Spinal cord (tissue), 10 donors: Measurements from ENCODE around the gene UGT2A3. TPM values are rescaled to one million over a fixed set of nuclear protein-coding genes. Genes with fewer than 3 reads are reported as not detected.

Experiments
- DNase-seq, 6 donors: peaks; one replicate each; pipeline versions ENCODE4 v3.0.0 to v3.0.0-alpha.2; 2013 to 2015; ENCODE audit warnings: low spot score in 6 of 6, low read depth in 4 of 6
- H3K27ac ChIP-seq: one replicate; pipeline ENCODE4 v1.5.1; 2013; ENCODE audit warnings: low read depth, low read length, control low read depth
- H3K27me3 ChIP-seq: one replicate; pipeline ENCODE4 v1.6.1; 2013; ENCODE audit warnings: low read length; ENCODE audit not compliant: control insufficient read depth, insufficient read depth
- H3K36me3 ChIP-seq: one replicate; pipeline ENCODE4 v1.6.1; 2013; ENCODE audit warnings: low read length; ENCODE audit not compliant: control insufficient read depth, insufficient read depth
- H3K4me1 ChIP-seq: one replicate; pipeline ENCODE4 v1.6.1; 2013; ENCODE audit warnings: low read length; ENCODE audit not compliant: control insufficient read depth, insufficient read depth
- H3K4me3 ChIP-seq: one replicate; pipeline ENCODE4 v1.5.1; 2013; ENCODE audit warnings: low read depth, low read length, control low read depth
- H3K9me3 ChIP-seq: one replicate; pipeline ENCODE4 v1.6.1; 2013; ENCODE audit warnings: low read length; ENCODE audit not compliant: control insufficient read depth, insufficient read depth
- WGBS: methylation state at CpG from one replicate; pipeline ENCODE4 v1.1.5; 2013; ENCODE audit warnings: missing lambda C conversion rate; ENCODE audit not compliant: insufficient coverage; 5-methylcytosine and 5-hydroxymethylcytosine counted together
- long read RNA-seq, 4 donors: transcript quantifications; one replicate each; lab custom pipeline, GENCODE V29; 2026
- polyA plus RNA-seq, 2 donors: library from polyadenylated mRNA; unstranded; fragments of 120-200 nt; gene quantifications; one replicate each; pipeline ENCODE4 v1.2.1, GENCODE V29; 2013; ENCODE audit not compliant: insufficient read length in 2 of 2
- total RNA-seq, 2 donors: library from RNA; depleted of rRNA in 1 of 2; stranded (reverse); fragments of 120-200 nt in 1 of 2; fragments of >200 nt in 1 of 2; gene quantifications; one replicate each; pipeline versions ENCODE4 v1.2.3 to v1.2.4, GENCODE V29; 2013 to 2014
- donor health status: healthy.

UGT2A3 gene
- total RNA-seq (not detected), polyA plus RNA-seq (under 1 TPM; 0.21 to 0.29 TPM)
- long read RNA-seq, donor 1, result 0 reads
- long read RNA-seq, donor 2, result 0 reads
- long read RNA-seq, donor 3, partial matches to known transcripts, result 0 of 1 reads
- long read RNA-seq, donor 3, other reads (novel, unspliced or antisense), result 0 of 1 reads
- long read RNA-seq, donor 4, partial matches to known transcripts, result 28 of 30 reads
- long read RNA-seq, donor 4, other reads (novel, unspliced or antisense), result 0 of 30 reads

GRCh38 chr4:68951078-68951805 lies at the start of gene UGT2A3:
UGT2A3 (minus strand) TSS chr4:68951804; CDS start chr4:68951760, 44 bp downstream.
- no peak within 1 kb of the TSS for H3K27ac ChIP-seq
- H3K9me3 ChIP-seq, result no peaks in the 10 kb centered on the region
- no peak within 1 kb of the TSS for H3K4me3 ChIP-seq
- 86% methylated on average over 2 of the region's 5 CpGs for WGBS
- DNase-seq, result no peak
- H3K36me3 ChIP-seq, result no peaks in the 10 kb centered on the region
- no peaks in the 10 kb centered on the region for H3K4me1 ChIP-seq
- no peaks in the 10 kb centered on the region for H3K27me3 ChIP-seq

- no peaks in the 10 kb centered on the region for H3K9me3 ChIP-seq
- H3K4me1 ChIP-seq, result peaks cover 4% of the 10 kb centered on the region
- H3K27me3 ChIP-seq, result no peaks in the 10 kb centered on the region
- DNase-seq, result no peak
- no peaks in the 10 kb centered on the region for H3K36me3 ChIP-seq
- H3K4me3 ChIP-seq, result no peak overlapping the region
- WGBS, result 100% methylated on average over 1 of the region's 3 CpGs
- H3K27ac ChIP-seq, result no peak overlapping the region
These were observed 45.4 kb upstream of the UGT2A3 start for GRCh38 chr4:68997040-68997439.

- H3K27ac ChIP-seq, result no peak overlapping the region
- peaks cover 4% of the 10 kb centered on the region for H3K4me1 ChIP-seq
- no peaks in the 10 kb centered on the region for H3K36me3 ChIP-seq
- H3K4me3 ChIP-seq, result no peak overlapping the region
- no peaks in the 10 kb centered on the region for H3K9me3 ChIP-seq
- no peaks in the 10 kb centered on the region for H3K27me3 ChIP-seq
- no peak for DNase-seq
- no CpG with 5 or more reads among the region's 2 CpGs for WGBS
These were observed 43.7 kb upstream of the UGT2A3 start for GRCh38 chr4:68995292-68995691.

- Histone ChIP-seq H3K36me3 (no peaks in the 10 kb centered on the region), H3K4me1 (no peaks in the 10 kb centered on the region), H3K9me3 (no peaks in the 10 kb centered on the region), H3K4me3 (no peak overlapping the region), H3K27me3 (no peaks in the 10 kb centered on the region), H3K27ac (no peak overlapping the region)
- no CpG with 5 or more reads among the region's 2 CpGs for WGBS
- no peak for DNase-seq
These were observed 35.4 kb upstream of the UGT2A3 start for GRCh38 chr4:68987007-68987406.

GRCh38 chr4:68985442-68985841 lies 33.8 kb upstream of the UGT2A3 start:
- WGBS, result no CpG with 5 or more reads among the region's 1 CpG
- H3K27ac ChIP-seq, result no peak overlapping the region
- no peak overlapping the region for H3K4me3 ChIP-seq

GRCh38 chr4:68984947-68985346 lies 33.3 kb upstream of the UGT2A3 start:
- H3K4me3 ChIP-seq, result no peak overlapping the region
- no peaks in the 10 kb centered on the region for H3K27me3 ChIP-seq
- no peaks in the 10 kb centered on the region for H3K4me1 ChIP-seq
- no peak overlapping the region for H3K27ac ChIP-seq
- no peak for DNase-seq
- no peaks in the 10 kb centered on the region for H3K36me3 ChIP-seq
- no CpG with 5 or more reads among the region's 2 CpGs for WGBS
- H3K9me3 ChIP-seq, result no peaks in the 10 kb centered on the region

More at GRCh38 chr4:68985442-68985841, 33.8 kb upstream of the UGT2A3 start:
- H3K4me1 ChIP-seq, result no peaks in the 10 kb centered on the region
- DNase-seq, result no peak
- no peaks in the 10 kb centered on the region for H3K27me3 ChIP-seq
- no peaks in the 10 kb centered on the region for H3K36me3 ChIP-seq
- H3K9me3 ChIP-seq, result no peaks in the 10 kb centered on the region

- no peak overlapping the region for H3K27ac ChIP-seq
- 83% methylated on average over 1 of the region's 2 CpGs for WGBS
- DNase-seq, result peak in 1 of 6 donors; percentile 2
- no peaks in the 10 kb centered on the region for H3K27me3 ChIP-seq
- H3K4me1 ChIP-seq, result no peaks in the 10 kb centered on the region
- H3K36me3 ChIP-seq, result no peaks in the 10 kb centered on the region
- H3K4me3 ChIP-seq, result no peak overlapping the region
- H3K9me3 ChIP-seq, result no peaks in the 10 kb centered on the region
These were observed 11.8 kb upstream of the UGT2A3 start for GRCh38 chr4:68963374-68963773.

GRCh38 chr4:68962868-68963267 lies 11.3 kb upstream of the UGT2A3 start:
- Histone ChIP-seq H3K36me3 (no peaks in the 10 kb centered on the region), H3K9me3 (no peaks in the 10 kb centered on the region), H3K27me3 (no peaks in the 10 kb centered on the region), H3K4me3 (no peak overlapping the region), H3K27ac (no peak overlapping the region), H3K4me1 (no peaks in the 10 kb centered on the region)
- WGBS, result no CpG with 5 or more reads among the region's 1 CpG
- no peak for DNase-seq

GRCh38 chr4:68960294-68961163 lies 8.9 kb upstream of the UGT2A3 start:
- no peaks in the 10 kb centered on the region for H3K9me3 ChIP-seq
- no peaks in the 10 kb centered on the region for H3K36me3 ChIP-seq
- H3K4me1 ChIP-seq, result no peaks in the 10 kb centered on the region
- H3K4me3 ChIP-seq, result no peak overlapping the region
- no CpG with 5 or more reads among the region's 2 CpGs for WGBS
- no peak for DNase-seq
- H3K27ac ChIP-seq, result no peak overlapping the region
- H3K27me3 ChIP-seq, result no peaks in the 10 kb centered on the region
